Nephron (organoid): ENCODE results near the gene ACSF3.

Experiments
- H3K27ac Mint-ChIP-seq, 3 experiments: 2 replicates each; pipeline ENCODE4 v1.8.0; 2020; ENCODE audit warnings: mixed read lengths in 3 of 3, mild to moderate bottlenecking in 2 of 3, moderate library complexity in 1 of 3
- H3K27me3 Mint-ChIP-seq: 2 replicates; pipeline ENCODE4 v1.8.0; 2021; ENCODE audit warnings: low read depth, mild to moderate bottlenecking, moderate library complexity, mixed read lengths
- H3K36me3 Mint-ChIP-seq: 2 replicates; pipeline ENCODE4 v1.8.0; 2020; ENCODE audit warnings: low read depth, mixed read lengths
- H3K4me1 Mint-ChIP-seq: 2 replicates; pipeline ENCODE4 v1.8.0; 2020; ENCODE audit warnings: mixed read lengths
- H3K4me3 Mint-ChIP-seq, 3 experiments: 2 replicates each; pipeline ENCODE4 v1.8.0; 2020; ENCODE audit warnings: mild to moderate bottlenecking in 3 of 3, mixed read lengths in 3 of 3, moderate library complexity in 2 of 3
- H3K9me3 Mint-ChIP-seq: 2 replicates; pipeline ENCODE4 v1.8.0; 2020; ENCODE audit warnings: mixed read lengths
- TF ChIP-seq, protein P1 (sequence below), 3 experiments: fragments of 200-600 bp; sonication (generic); IDR thresholded peaks; one replicate each; pipeline ENCODE4 v1.5.0; 2021; ENCODE audit warnings: antibody characterized with exemption in 3 of 3; ENCODE audit not compliant: unreplicated experiment in 3 of 3

The ACSF3 gene

DNA sequence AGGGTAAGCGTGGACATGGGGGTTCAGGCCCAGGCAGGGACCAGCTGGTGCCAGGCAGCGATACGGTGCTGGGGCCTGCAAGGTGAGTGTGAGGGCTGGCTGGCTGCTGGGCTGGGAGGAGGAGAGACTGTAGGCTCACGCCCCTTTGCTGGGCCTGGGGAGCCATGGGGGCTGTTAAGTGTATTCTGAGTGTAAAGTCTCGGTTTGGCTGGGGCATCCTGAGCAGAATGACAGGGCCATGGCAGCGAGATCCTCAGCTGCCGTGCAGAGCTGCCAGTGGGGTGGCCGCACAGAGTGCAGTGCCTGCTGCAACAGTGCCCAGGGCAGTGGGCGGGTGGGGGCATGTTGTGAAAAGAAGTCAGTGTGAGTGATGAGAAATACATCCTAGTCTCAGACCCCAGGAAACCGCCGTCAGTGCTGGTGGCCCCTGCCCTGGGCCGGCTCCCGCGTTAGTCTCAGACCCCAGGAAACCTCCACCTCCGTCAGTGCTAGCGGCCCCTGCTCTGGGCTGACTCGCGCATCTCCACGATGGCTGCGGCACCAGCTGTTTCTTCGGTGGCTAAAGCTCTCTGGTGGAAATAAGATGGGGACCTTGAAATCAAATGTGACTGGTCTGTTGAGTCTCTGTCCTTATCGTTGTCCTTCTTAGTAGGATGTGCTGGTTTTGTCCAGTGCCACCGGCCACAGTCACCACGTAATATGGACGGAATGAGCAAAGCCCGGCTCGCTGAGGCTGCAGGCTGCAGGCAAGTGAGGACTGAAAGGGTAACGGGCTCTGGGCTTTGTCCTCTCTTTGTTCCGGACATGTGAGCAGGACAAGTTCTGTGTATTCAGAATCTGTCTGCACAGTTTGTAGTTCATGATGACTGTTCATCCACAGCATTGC is 22.9 kb downstream of the ACSF3 start:
- Mint-ChIP-seq H3K27me3 (no peaks in the 10 kb centered on the region), H3K9me3 (no peaks in the 10 kb centered on the region), H3K4me1 (no peaks in the 10 kb centered on the region), H3K4me3 (no peak overlapping the region), H3K27ac (no peak overlapping the region), H3K36me3 (peaks cover 31% of the 10 kb centered on the region)
- TF ChIP-seq, protein P1, sequence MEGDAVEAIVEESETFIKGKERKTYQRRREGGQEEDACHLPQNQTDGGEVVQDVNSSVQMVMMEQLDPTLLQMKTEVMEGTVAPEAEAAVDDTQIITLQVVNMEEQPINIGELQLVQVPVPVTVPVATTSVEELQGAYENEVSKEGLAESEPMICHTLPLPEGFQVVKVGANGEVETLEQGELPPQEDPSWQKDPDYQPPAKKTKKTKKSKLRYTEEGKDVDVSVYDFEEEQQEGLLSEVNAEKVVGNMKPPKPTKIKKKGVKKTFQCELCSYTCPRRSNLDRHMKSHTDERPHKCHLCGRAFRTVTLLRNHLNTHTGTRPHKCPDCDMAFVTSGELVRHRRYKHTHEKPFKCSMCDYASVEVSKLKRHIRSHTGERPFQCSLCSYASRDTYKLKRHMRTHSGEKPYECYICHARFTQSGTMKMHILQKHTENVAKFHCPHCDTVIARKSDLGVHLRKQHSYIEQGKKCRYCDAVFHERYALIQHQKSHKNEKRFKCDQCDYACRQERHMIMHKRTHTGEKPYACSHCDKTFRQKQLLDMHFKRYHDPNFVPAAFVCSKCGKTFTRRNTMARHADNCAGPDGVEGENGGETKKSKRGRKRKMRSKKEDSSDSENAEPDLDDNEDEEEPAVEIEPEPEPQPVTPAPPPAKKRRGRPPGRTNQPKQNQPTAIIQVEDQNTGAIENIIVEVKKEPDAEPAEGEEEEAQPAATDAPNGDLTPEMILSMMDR (IDR thresholded peaks at IDR 0.05; ENCODE audit: unreplicated experiment in 3 of 3) = no peak

DNA sequence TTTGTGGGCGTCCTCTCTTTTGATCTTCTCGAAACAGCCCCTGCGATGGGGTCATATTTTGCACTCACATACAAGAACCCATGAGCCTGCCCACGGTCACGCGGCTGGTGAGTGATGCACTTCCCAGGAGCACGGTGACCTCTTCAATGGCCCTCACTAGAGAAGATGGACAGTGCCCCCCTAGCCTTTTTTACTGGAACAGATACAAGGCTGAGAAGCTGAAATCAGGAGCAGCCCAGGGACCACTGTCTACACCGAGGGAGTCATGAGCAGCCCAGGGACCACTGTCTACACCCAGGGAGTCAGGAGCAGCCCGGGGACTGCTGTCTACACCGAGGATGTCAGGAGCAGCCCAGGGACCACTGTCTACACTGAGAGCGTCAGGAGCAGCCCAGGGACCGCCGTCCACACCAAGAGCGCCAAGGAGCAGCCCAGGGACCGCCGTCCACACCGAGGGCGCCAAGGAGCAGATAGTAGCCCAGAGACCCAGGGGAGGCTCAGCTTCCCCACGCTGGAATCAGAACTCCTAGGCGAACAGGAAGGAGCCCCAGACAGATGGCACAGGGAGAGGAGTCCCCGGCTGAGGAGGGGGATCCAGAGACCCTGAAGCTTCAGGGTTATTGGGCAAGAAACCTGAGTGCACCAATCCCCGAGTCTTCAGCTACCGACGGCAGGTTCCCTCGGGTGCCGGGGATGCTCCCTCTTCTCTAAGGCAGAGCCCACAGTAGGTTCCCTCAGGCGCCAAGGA is 23.7 kb downstream of the ACSF3 start:
- Mint-ChIP-seq H3K9me3 (no peaks in the 10 kb centered on the region), H3K4me3 (no peak overlapping the region), H3K27ac (no peak overlapping the region), H3K4me1 (no peaks in the 10 kb centered on the region), H3K27me3 (no peaks in the 10 kb centered on the region), H3K36me3 (peaks cover 31% of the 10 kb centered on the region)
- TF ChIP-seq, protein P1 (IDR thresholded peaks at IDR 0.05; ENCODE audit: unreplicated experiment in 3 of 3) = no peak

DNA sequence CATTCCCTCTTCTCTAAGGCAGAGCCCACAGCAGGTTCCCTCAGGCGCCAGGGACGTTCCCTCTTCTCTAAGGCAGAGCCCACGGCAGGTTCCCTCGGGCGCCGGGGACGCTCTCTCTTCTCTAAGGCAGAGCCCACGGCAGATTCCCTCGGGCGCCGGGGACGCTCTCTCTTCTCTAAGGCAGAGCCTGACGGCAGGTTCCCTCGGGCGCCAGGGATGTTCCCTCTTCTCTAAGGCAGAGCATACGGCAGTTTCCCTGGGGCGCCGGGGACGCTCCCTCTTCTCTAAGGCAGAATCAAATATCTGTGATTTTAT is 24.3 kb downstream of the ACSF3 start:
- Mint-ChIP-seq H3K36me3 (peaks cover 31% of the 10 kb centered on the region), H3K4me1 (no peaks in the 10 kb centered on the region), H3K4me3 (no peak overlapping the region), H3K9me3 (no peaks in the 10 kb centered on the region), H3K27ac (peak overlapping the region in 1 of 3 experiments; percentile 88), H3K27me3 (no peaks in the 10 kb centered on the region)
- TF ChIP-seq, protein P1 (IDR thresholded peaks at IDR 0.05; ENCODE audit: unreplicated experiment in 3 of 3) = no peak

DNA sequence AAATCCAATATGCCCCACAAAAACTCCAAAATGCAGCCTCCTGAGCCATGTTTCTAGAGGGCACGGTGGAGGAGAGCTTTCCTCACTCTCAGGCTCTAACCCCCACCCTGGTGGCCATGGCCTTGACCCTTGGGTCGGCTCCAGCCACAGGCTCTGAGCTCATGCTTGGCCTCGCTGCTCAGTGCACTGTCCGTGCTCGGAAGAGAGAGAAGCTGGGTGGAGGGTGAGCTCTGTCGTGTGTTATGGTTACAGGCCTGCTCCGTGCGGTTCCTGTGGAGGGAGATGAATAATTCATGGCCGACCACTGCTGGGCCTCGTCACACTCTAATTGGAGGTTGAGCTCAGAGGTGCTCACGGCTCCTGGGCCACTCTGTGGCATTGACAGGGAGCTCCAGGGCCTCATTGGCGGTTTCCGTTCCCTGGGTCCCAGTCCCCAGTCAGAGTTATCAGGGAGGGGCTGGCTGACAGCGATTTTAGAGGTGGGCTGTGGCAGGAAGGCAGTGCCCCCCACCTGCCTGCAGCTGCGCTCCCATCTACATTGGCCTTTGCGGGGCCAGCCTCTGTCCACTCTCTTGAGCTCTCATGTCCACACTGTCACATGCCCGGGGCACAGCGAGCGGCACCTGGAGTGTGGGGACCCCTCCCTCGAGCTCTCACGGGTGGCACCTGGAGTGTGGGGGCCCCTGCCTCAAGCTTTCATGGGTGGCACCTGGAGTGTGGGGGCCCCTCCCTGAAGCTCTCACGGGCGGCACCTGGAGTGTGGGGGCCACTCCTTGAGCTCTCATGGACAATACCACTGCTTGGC is 24.9 kb downstream of the ACSF3 start:
- Mint-ChIP-seq H3K4me3 (no peak overlapping the region), H3K36me3 (peaks cover 34% of the 10 kb centered on the region), H3K9me3 (no peaks in the 10 kb centered on the region), H3K27me3 (no peaks in the 10 kb centered on the region), H3K27ac (peak overlapping the region in 1 of 3 experiments; percentile 88), H3K4me1 (no peaks in the 10 kb centered on the region)
- TF ChIP-seq, protein P1 (IDR thresholded peaks at IDR 0.05; ENCODE audit: unreplicated experiment in 3 of 3) = no peak

DNA sequence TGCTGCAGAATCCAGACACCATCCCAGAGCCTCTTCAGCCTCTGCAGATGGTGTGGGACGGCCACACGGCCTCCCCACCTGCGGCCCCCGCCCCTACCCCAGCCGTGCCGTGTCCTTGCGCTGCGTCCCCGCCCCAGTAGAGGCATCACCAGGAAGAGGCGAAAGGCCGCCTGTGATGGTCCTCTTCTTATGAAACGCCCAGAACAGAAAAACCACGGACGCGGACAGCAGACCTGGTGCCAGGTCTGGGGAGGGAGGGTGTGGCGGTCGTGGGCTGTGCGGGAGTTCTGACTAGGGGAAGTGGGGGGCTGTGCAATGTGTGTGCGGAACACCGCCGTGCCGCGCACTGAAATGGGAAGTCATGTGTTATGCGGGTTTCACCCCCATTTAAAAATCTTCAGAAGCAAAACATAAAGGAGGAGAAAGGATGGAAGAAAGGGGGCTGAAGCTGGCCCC is 25.5 kb downstream of the ACSF3 start:
- TF ChIP-seq, protein P1 (IDR thresholded peaks at IDR 0.05; ENCODE audit: unreplicated experiment in 3 of 3) = no peak
- H3K27ac Mint-ChIP-seq = peak overlapping the region in 1 of 3 experiments; percentile 42
- H3K4me1 Mint-ChIP-seq = no peaks in the 10 kb centered on the region
- H3K36me3 Mint-ChIP-seq = peaks cover 39% of the 10 kb centered on the region
- H3K27me3 Mint-ChIP-seq = no peaks in the 10 kb centered on the region
- no peaks in the 10 kb centered on the region for H3K9me3 Mint-ChIP-seq
- H3K4me3 Mint-ChIP-seq = no peak overlapping the region
